NCI-H146 treated with DMSO at 0.1 percent for 48 hours (cell line): ENCODE results near the gene ACSS2.
A peak's percentile ranks its signal among the peaks of the same experiment; 100 is the strongest.

ENCODE experiments used
- DNase-seq: peaks from one replicate; lab custom pipeline; 2025; ENCODE audit not compliant: unreplicated experiment; lab: John Stamatoyannopoulos, UW

ACSS2 gene, protein sequence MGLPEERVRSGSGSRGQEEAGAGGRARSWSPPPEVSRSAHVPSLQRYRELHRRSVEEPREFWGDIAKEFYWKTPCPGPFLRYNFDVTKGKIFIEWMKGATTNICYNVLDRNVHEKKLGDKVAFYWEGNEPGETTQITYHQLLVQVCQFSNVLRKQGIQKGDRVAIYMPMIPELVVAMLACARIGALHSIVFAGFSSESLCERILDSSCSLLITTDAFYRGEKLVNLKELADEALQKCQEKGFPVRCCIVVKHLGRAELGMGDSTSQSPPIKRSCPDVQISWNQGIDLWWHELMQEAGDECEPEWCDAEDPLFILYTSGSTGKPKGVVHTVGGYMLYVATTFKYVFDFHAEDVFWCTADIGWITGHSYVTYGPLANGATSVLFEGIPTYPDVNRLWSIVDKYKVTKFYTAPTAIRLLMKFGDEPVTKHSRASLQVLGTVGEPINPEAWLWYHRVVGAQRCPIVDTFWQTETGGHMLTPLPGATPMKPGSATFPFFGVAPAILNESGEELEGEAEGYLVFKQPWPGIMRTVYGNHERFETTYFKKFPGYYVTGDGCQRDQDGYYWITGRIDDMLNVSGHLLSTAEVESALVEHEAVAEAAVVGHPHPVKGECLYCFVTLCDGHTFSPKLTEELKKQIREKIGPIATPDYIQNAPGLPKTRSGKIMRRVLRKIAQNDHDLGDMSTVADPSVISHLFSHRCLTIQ

GRCh38 chr20:34876406-34877282 is at the start of gene ACSS2:
TSS of gene ACSS2 (plus strand) at chr20:34876612. CDS start at chr20:34876646, 34 bp downstream.
- DNase-seq = no peak

- DNase-seq = no peak
Measured at GRCh38 chr20:34829191-34829590, 47.2 kb upstream of the ACSS2 start.

DNA sequence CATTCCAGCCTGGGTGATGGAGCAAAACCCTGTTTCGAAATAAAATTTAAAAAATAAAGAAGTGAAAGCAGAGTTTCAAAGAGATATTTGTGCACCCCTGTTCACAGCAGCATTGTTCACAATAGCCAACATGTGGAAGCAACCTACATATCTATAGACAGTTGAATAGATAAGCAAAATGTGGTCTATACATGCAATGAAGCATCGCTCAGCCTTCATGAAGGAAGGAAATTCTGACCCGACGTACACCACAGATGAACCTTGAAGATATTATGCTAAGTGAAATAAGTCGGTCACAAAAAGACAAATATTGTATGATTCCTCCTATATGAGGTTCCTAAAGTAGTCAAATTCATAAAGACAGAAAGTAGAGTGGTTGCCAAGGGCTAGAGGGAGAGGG is 44.5 kb upstream of the ACSS2 start:
- no peak for DNase-seq

DNA sequence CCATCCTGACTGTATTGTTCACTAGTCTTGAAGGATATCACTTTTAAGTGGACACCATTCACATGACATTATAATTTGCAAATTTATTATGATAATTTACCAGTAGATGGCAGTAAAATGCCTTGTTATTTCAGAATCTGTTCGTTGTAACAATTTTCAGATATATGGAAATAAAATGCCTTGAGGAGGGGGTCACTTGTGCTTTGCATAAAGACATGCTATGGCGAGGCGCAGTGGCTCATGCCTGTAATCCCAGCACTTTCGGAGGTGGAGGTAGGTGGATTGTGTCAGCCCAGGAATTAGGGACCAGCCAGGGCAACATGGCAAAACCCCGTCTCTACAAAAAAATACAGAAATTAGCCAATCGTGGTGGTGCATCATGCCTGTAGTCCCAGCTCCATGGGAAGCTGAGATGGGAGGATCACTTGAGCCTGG is 41.9 kb upstream of the ACSS2 start:
- peak; percentile 63 for DNase-seq

DNA sequence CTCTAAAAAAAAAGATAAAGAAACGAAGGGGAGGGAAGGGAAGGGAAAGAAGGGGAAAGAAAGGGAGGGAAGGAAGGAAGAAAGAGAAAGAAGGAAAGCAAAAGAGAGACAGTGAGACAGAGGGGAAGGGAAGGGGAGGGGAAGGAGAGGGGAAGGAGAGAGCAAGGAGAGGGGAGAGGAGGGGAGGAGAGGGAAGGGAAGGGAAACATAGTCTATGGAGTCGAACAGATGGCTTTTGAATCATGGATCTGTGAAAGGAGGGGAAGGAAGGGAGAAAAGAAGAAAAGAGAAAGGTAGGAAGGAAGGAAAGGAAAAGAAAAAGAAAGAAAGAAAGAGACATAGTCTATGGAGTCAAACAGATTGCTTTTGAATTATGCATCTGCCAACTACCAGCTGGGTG is 34.3 kb upstream of the ACSS2 start:
- no peak for DNase-seq

DNA sequence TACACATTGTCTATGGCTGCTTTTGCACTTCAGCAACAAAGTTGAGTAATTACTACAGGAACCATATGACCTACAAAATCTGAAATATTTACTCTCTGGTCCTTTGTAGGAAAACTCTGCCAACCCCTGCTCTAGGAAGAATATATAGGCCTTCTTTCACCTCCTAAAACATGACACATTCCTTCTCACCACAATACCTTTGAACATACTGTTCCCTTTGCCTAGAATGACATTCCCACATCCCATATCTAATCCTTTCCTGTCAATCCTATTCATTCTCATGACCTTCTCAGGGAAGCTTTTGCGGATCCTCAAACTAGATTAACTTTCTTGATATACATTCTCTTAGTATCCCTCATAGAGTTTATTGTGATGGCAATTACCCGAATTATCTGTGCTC is 33.0 kb upstream of the ACSS2 start:
- no peak for DNase-seq

DNA sequence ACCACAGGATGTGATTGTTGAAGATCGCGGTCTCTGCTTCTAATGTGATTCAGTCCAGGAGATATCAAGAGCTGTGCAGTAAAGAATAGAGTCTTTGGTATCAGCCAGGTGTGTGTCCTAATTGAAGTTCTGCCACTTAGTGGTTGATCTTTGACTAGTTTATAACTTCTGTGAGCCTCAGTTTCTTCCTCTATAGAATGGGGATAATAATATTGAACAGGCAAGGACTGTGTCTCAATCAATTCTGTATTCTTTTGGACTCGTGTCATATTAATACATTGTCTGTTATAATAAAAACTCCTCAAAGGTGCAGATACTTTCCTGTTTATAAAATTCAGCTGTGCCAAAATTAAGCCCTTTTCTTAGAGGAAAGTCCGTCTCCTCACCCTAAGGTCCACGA is 27.8 kb upstream of the ACSS2 start:
- no peak for DNase-seq

GRCh38 chr20:34849778-34850177 is 26.6 kb upstream of the ACSS2 start:
- DNase-seq = no peak

DNA sequence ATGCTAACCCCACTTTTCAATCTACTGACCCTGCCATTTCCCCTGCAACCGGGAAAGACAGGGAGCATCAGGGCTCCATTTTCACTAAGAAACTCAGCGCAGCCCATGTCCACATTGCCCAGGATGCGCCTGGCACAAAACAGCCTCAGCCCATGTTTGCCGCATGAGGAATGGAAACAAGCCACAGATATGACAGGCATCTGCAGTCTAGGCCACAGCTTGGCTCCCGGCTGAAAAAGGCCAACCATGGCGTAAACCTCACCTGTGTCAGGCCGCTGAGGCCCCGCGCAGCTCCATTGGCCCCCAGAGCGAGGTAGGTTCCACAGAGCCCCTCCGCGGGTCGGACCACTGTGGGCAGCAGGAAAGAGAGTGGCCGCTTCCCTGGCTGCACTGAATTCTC is 25.4 kb upstream of the ACSS2 start:
- no peak for DNase-seq

DNA sequence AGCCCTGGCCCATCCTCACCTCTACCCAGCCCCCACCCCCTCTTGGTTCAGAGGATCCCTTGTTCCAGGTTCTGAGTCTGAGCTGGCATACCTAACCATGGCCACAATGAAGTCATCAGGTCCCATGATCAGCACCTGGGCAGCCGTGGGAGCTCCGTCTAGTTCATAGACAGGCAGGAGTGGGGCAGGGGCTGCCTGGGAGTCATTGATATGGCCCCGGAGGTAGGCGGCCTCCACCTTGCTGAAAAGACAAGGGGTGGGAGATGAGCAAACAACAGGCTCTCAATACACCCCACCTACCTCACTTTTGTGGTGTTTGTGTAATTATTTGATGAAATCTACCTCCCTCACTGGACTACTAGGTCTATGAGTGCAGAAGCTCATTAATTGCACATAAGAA is 24.1 kb upstream of the ACSS2 start:
- DNase-seq = no peak

DNA sequence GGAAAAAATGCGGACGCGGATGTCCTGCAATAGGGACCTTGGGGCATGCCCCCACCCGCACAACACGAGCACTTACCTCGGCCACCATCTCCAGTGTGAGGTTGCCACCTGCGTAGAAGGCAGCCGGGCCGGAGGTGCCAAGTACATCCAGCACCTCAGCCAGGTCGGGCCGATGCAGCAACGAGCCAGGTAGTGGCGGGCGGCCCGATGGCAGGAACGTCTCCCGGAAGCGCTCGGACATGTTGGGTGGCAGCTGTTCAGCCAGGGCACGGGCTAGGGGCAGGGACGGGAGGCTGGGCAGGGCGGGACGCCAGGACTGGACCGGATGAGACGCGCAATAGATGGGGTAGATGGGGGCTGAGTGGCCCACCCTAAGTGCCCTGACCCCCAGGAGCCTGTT is 17.0 kb upstream of the ACSS2 start:
- DNase-seq = no peak

DNA sequence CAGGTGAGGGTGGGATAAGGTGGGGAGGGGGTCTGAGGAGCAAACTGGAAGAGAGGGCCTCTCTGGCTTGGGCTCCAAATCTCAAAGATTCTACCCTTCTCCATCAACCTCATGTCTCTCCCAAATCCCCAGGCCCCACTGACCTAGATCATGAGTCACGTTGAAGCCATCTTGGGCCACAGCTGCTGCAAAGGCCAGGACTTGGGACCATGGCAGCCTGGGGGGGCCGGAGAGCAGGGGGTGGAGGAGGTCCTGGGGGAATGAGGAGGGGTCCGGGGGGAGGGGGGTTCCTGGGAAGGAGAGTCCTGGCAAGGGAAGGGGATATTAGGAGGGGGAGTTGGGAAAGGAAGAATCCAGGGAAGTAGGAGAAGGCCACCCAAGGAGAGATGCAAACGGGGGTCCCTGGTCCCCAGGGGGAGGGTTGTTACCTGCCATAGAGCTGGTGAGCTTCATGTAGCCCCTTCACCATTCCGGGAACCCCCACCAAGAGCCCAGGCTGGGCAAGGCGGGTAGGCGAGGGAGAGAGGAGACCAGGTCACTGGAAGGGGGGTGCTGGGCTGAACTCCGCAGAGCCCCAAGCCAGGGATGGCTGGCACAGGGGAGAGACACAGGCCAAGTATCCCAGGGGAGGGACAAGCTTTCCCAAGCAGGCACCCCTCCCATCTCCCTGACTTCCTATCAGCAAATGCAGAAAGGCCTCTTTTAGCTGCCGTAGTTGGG is 16.4 kb upstream of the ACSS2 start:
- DNase-seq = no peak

- no peak for DNase-seq
Measured at GRCh38 chr20:34861386-34862084, 14.9 kb upstream of the ACSS2 start.

DNA sequence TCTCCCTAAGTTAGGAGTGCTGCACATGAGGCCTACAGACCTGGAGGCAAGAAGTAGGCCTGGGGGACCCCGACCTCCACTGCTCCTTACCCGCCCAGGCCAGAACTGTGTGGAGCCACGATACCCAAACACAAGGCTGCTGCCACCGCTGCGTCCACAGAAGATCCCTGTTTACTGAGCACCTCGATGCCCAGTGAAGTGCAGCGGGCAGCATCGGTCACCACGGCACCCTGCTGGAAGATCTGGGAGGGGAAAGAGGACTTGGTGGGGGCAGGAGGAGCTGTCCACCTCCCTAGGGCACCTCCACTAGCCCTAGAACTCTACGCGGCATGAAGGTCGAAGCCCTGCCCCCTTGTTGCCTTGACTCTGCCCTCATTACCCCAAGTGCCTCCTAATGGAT is 13.7 kb upstream of the ACSS2 start:
- DNase-seq = no peak

DNA sequence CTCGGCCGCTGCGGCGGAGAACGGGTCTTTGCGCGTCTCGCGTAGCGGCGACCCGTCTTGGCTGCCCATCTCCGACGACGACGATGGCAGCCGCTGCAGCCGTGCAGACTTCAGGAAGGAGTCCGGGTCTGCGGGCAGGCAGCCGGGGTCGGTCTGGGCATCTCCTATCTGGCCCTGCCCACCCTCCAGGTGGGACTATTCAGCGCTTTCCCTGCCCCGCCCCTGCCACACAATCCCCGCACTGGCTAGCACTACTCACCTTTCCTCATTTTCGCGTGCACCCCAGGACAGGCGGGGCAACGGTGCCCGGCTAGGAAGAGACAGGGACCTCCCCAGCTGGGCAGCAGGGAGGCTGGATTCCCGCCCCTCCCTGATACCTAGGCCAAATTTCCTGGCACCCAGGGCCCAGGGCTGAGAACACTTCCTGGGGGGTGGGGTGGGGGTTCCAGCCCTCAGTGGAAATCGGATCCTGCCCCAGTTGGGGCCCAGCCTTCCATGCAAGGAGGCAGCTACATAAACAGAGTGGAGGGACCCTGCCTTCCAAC is 12.9 kb upstream of the ACSS2 start:
- no peak for DNase-seq

GRCh38 chr20:34864216-34864615 is 12.2 kb upstream of the ACSS2 start:
- no peak for DNase-seq

DNA sequence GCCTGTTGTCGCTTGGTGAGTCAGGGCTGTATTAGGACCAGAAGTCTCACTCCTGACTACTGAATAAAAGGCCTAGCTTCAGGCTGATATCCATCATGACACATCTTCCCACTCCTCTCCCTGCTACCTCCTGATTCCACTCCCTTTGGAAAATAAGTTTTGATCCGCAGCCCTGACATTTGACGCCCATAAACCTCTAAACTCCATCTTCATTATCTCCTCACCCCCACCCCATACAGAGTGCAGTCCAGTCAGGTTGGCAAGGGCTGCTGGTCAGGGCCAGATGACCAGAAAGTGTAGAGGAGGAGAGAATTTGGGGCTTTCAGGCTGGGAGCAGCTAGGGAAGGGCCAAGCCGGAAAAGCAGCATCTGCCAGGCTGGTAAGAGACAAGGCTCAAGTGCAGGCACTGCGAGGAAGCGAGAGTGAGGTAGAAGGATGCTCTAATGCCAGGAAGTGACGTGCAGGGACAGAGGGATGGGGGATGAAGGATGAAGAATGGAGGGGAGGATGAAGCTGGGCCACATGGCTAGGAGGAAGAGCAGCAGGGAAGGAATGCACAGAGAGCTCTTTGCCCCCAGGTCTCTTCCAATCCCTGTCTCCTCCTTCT is 5.0 kb upstream of the ACSS2 start:
- DNase-seq = no peak

DNA sequence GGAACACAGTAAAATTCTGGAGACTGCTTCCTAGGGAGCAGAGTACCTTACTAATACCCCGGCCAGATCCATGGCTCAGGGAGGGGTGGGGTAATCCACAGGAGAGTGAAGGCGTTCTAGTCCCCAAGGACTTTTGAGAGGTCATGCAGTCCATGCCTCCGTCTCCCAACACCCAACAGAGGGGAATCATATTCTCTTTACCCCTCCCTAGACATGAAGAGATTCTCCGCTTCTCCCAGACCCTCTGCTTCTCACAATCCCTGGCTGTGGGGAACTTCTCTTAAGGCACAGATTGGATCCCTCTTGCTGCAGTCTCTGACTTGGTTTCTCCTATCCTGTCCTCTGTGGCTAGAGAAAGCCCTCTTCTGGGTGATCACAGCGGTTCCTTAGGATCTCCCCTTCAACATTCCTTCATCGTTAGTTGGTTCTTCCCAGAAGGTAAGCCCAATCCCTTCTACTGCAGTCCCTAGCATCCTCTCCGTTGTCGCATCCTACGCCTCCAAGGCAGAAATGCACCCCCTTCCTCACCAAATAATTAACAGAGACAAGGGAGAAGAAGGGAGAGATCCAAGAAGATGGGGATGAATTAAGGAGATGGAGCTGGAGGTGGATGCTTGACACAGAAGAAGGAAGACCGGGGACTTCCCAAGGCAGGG is 4.3 kb upstream of the ACSS2 start:
- no peak for DNase-seq

DNA sequence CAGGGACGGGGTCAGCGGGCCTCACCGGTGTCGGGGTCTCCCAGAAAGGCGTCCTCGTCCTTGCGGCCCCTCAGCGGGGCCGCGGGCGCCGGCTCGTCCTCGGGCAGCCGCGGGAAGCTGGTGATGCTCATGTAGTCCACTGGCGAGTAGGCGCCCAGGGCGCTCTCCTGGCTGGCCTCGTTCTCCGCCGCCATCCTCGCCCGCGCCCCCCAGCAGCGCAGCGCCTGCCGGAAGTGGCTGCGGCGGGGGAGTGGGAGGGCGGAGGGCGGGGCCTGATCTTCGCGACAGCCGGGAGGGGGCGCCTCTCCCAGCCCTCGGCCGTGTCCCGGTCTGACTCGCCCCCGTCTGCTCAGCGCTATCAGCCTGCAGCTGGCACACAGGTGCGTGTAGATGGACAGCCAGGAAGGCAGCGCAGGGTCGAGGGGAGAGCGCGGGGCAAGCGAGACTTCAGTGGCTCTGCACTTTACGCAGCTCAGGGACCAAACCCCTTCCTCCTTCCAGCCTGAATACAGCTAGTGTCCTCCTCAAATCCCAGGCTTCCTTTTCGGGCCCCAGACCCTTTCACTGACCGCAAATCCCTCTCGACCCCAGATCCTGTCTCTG is 3.7 kb upstream of the ACSS2 start, which contains the start of gene GGT7:
Gene GGT7 (minus strand): TSS at position 235 of the 603 bp plus-strand sequence. CDS start 41 bp downstream, at position 194.
- DNase-seq = peak; percentile 82
